ENCODE results near the gene ENPP1. TPM values are rescaled to one million over a fixed set of nuclear protein-coding genes. Genes with fewer than 3 reads are reported as not detected.
"Not testable (repeated sequence)": the region's sequence is repeated elsewhere in the genome, so short reads cannot be mapped to it uniquely, and the experiment has no call there.

The ENPP1 gene
- total RNA-seq, 1 donor from 2014 or later: 4.5 TPM

DNA sequence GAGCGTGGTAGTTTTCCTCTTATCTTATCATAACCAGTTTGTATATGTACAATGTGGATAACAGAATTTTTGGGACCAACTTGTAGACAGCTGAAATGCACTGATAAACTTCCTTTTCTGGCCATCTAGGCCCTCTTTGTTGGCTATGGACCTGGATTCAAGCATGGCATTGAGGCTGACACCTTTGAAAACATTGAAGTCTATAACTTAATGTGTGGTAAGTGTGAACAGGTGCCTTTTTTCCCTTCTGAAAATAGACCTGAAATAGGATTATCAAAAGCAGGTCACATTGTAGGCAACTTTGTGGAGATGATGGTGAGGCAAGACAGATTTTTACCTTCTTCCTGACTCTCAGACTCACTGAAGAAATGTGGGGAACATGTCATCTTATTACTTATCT is 67.8 kb downstream of the ENPP1 start:
- no peak for DNase-seq (ENCODE audit: low spot score)

GRCh38 chr6:131876545-131876944 is 68.7 kb downstream of the ENPP1 start:
- DNase-seq (ENCODE audit: low spot score): no peak

- DNase-seq (ENCODE audit: low spot score): no peak
These were observed 70.4 kb downstream of the ENPP1 start for GRCh38 chr6:131877999-131878789.

GRCh38 chr6:131883016-131883415 is 75.2 kb downstream of the ENPP1 start:
- DNase-seq (ENCODE audit: low spot score): no peak

- DNase-seq (ENCODE audit: low spot score): no peak
These were observed 77.4 kb downstream of the ENPP1 start for GRCh38 chr6:131885237-131885636.

DNA sequence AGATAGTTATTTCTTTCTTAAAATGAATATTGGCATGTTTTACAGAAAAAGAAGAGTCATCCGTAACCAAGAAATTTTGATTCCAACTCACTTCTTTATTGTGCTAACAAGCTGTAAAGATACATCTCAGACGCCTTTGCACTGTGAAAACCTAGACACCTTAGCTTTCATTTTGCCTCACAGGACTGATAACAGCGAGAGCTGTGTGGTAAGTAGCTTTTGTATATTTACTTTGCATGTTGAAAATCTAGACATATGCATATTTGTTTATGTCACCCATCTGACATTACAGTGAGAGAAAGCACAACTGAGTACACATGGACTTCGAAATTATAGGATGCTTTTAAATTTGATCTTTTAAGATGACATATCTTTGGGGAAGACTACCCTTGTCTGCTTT is 78.7 kb downstream of the ENPP1 start:
- DNase-seq (ENCODE audit: low spot score): no peak

DNA sequence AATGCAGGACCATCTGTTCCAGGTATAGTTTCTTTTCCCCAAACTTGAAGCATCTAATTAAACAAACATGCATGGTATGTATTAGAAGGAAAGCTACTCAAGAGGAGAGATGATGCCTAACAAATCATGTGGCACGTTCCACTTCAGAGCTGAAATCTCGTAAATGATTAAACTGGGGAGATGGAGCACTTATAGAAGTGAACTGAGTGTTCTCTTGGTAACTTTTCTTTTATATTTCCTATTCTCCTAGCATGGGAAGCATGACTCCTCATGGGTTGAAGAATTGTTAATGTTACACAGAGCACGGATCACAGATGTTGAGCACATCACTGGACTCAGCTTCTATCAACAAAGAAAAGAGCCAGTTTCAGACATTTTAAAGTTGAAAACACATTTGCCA is 82.3 kb downstream of the ENPP1 start:
- DNase-seq (ENCODE audit: low spot score): no peak

- DNase-seq (ENCODE audit: low spot score): no peak
These were observed 85.4 kb downstream of the ENPP1 start for GRCh38 chr6:131893198-131893597.

GRCh38 chr6:131894493-131895424 is 86.9 kb downstream of the ENPP1 start:
- DNase-seq (ENCODE audit: low spot score): peak; percentile 22

DNA sequence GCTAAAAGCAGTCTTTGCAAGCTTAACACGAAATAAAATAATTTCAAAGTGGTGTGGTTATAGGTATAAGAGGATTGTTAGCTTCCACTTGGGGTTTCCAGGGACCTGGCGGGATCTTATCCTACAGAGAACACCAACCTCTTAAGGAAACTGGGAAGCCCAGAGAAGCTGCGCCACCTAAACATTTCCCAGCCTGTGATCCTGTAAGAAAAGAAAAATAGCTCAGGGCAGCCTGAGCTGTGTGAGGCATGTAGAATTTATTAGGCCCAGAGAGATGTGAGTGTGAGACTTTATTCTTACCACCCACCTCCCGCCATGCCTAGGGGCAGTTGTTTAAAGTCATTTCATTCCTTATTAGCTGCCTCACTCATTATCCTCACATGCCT is 89.2 kb downstream of the ENPP1 start:
- DNase-seq (ENCODE audit: low spot score): no peak

DNA sequence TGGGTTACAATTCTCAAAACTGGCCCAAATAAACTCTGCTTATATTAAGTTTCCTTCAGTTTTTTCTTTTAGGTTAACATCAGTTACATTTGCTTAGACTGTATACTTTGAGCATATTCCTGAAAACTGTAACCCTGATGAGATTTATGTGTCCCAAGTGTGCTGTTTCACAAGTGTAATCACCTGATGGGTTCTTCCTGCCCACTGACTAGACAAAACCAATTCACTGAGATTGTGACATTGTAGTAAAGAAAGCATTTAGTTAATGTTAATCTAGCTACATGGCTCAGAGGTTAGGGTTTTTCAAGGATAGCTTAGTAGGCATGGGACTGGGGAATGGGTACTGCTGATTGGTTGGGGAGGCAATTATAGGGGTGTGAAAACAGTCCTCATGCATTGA is 89.8 kb downstream of the ENPP1 start:
- no peak for DNase-seq (ENCODE audit: low spot score)

DNA sequence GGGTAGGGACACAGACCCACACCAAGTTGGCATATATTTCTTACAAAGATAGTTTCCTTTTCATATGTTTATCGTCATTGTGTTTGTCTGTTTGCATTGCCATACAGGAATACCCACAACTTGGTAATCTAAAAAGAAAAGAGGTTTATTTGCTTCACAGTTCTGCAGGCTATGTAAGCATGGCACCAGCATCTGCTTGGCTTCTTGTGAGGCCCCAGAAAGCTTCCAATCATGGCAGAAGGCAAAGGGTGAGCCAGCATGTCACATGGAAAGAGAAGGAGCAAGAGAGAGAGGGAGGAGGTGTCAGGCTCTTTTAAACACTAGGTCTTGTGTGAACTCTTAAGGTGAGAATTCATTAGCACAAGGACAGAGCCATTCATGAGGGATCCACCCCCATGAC is 90.9 kb downstream of the ENPP1 start:
- no peak for DNase-seq (ENCODE audit: low spot score)

GRCh38 chr6:131900231-131900630 is 92.4 kb downstream of the ENPP1 start:
- DNase-seq (ENCODE audit: low spot score): no peak

- not testable (repeated sequence) for DNase-seq (ENCODE audit: low spot score)
These were observed 93.6 kb downstream of the ENPP1 start for GRCh38 chr6:131901326-131901873.

GRCh38 chr6:131903734-131904133 is 95.9 kb downstream of the ENPP1 start:
- DNase-seq (ENCODE audit: low spot score): not testable (repeated sequence)

DNA sequence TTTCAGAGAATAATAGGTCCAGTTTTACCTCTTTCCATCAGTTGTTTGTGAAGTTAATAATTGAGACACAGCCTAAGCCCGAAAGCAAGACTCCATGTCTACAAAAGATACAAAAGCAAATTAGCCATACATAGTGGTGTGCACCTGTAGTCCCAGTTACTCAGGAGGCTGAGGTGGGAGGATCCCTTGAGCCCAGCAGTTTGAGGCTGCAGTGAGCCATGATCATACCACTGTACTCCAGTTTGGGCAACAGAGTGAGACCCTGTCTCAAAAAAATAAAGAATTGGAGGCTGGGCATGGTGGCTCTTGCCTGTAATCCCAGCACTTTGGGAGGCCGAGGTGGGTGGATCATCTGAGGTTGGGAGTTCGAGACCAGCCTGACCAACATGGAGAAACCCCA is 101.0 kb downstream of the ENPP1 start:
- not testable (repeated sequence) for DNase-seq (ENCODE audit: low spot score)

DNA sequence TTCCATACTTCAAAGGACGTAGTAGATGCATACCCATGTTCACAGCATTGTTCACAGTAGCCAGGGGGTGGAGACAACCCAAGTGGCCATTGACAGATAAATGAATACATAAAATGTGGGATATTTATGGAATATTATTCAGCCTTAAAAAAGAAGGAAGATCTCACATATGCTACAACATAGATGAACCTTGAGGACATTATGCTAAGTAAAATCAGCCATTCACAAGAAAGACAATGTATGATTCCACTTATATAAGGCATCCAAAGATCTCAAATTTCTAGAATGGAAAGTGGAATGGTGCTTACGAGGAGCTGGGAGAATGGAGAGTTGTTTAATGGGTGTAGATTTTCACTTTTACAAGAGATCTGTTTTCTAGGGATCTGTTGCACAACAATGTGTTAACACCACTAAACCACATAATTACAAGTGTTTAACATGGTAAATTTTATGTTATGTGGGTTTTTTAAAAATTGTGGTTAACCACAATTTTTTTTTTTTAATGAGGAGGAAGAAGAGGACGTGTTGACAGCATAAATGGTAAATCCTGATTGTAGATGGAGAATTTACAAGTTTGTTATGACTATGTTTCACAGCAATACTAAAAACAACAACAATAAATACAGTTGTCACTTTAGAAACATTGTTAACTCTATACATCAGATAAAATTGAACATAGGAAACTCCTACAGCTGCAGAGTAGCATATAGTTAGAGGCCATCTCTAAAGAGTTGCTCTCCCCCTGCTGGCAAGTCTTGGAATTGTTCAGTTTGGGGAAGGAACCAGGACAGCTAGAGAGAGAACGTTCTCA is 101.8 kb downstream of the ENPP1 start:
- DNase-seq (ENCODE audit: low spot score): peak; percentile 83

DNA sequence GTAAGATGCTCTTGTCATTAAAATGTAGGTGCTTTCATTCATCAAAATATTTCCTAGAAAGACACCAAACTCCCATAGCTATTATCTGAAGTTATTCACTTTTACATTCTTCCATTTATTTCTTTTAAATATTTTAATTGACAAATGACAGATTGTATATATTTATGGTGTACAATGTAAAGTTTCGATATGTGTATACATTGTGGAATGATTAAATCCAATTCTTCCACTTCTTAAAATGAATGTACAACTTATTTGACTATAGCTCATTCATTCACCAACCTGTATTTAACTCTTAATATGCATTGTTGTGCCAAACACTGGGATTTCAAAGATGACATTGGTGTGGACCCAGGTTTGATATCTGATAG is 102.4 kb downstream of the ENPP1 start:
- DNase-seq (ENCODE audit: low spot score): no peak

DNA sequence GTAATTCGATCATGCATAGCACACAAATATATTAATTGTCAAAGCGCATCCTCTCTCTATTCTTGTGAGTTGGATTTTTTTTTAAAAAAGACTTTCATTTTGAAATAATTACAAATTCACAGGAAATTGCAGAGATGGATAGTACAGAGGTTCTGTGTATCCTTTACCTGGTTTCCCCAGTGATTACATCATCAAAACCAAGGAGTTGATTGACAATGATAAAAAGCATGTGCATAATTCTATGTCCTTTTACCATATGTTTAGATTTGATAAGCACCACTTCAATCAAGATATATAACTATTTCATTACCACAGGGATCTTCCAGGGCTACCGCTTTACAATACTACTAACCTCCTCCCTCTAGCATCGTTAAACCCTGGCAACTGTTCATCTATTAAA is 103.1 kb downstream of the ENPP1 start:
- DNase-seq (ENCODE audit: low spot score): no peak

- no peak for DNase-seq (ENCODE audit: low spot score)
These were observed 104.1 kb downstream of the ENPP1 start for GRCh38 chr6:131911951-131912350.

GRCh38 chr6:131914234-131914633 is 106.4 kb downstream of the ENPP1 start:
- DNase-seq (ENCODE audit: low spot score): no peak
